HL-60 (cell line): Measurements from ENCODE around the gene SMIM24.

Experiments
- CTCF ChIP-seq: IDR thresholded peaks from one replicate; pipeline ENCODE4 v1.5.1; 2011; ENCODE audit warnings: low read length, control low read depth, inconsistent platforms; ENCODE audit not compliant: insufficient read depth
- POLR2AphosphoS5 ChIP-seq: IDR thresholded peaks from 2 replicates; pipeline ENCODE4 v1.6.1; 2012; ENCODE audit warnings: low read depth
- REST ChIP-seq: IDR thresholded peaks from 2 replicates; pipeline ENCODE4 v1.6.1; 2012; ENCODE audit warnings: low read depth; ENCODE audit not compliant: insufficient replicate concordance

- TF ChIP-seq CTCF (no peak), POLR2AphosphoS5 (no peak), REST (no peak)
These were observed 29.3 kb upstream of the SMIM24 start for GRCh38 chr19:3509566-3509989.
